Activated CD8-positive, alpha-beta T cell treated with anti-CD3 and anti-CD28 coated beads, Interleukin-2, amount 10 ng/mL, durations not matched to agents 7 days and 5 days (primary cell): ENCODE results near the gene PAGR1. TPM values are rescaled to one million over a fixed set of nuclear protein-coding genes. Genes with fewer than 3 reads are reported as not detected.
"Not testable (repeated sequence)": the region's sequence is repeated elsewhere in the genome, so short reads cannot be mapped to it uniquely, and the experiment has no call there.

ENCODE experiments used
- ATAC-seq: fragments of 150-1000 bp; cut with Tn5 transposase; one replicate; pipeline ENCODE4 v1.10.0; 2021; ENCODE audit warnings: moderate library complexity
- CTCF ChIA-PET: fragments of 350-600 bp; sonication (Branson Sonifier 250); formaldehyde crosslinking; loops from one replicate; lab custom pipeline; 2021; ENCODE audit warnings: antibody characterized with exemption; lab: Charles Lee
- POLR2A ChIA-PET: fragments of 350-600 bp; sonication (Branson Sonifier 250); formaldehyde crosslinking; loops from one replicate; lab custom pipeline; 2021; ENCODE audit warnings: antibody characterized with exemption; lab: Charles Lee
- DNase-seq: peaks from one replicate; pipeline ENCODE4 v3.0.0-alpha.2; 2020
- H3K27ac Mint-ChIP-seq: one replicate; pipeline ENCODE4 v1.8.0; 2021; ENCODE audit warnings: mild to moderate bottlenecking, mixed read lengths
- H3K27me3 Mint-ChIP-seq: one replicate; pipeline ENCODE4 v1.8.0; 2021; ENCODE audit warnings: low read depth, mixed read lengths
- H3K36me3 Mint-ChIP-seq: one replicate; pipeline ENCODE4 v1.8.0; 2021; ENCODE audit warnings: low read depth, mixed read lengths
- H3K4me1 Mint-ChIP-seq: one replicate; pipeline ENCODE4 v1.8.0; 2021; ENCODE audit warnings: low read depth, mixed read lengths
- H3K4me3 Mint-ChIP-seq: one replicate; pipeline ENCODE4 v1.8.0; 2021; ENCODE audit warnings: mild to moderate bottlenecking, mixed read lengths
- H3K9me3 Mint-ChIP-seq: one replicate; pipeline ENCODE4 v1.8.0; 2022; ENCODE audit warnings: mixed read lengths; ENCODE audit not compliant: insufficient read depth
- total RNA-seq, 2 experiments: library from RNA; stranded (reverse); gene quantifications; one replicate each; pipeline ENCODE4 v1.2.3, GENCODE V29; 2021

PAGR1 gene
- total RNA-seq, 2 experiments from 2014 or later: 39.1 TPM

- H3K4me1 Mint-ChIP-seq: peaks cover 20% of the 10 kb centered on the region
- H3K9me3 Mint-ChIP-seq, H3K27ac Mint-ChIP-seq, DNase-seq, H3K36me3 Mint-ChIP-seq, ATAC-seq, H3K4me3 Mint-ChIP-seq: not testable (repeated sequence)
- ChIA-PET CTCF (interaction anchor here (1.8 to 3.2 kb wide), 6 partner anchors 14 to 82 kb away, joined by 4 to 31 read pairs (median 12); no protein-coding TSS in a partner anchor), POLR2A (interaction anchor here (2.9 kb wide), 1 partner anchor 24 kb away, joined by 16 read pairs; the partner anchor contains the start of gene MAZ)
- peaks cover 17% of the 10 kb centered on the region for H3K27me3 Mint-ChIP-seq
Measured at GRCh38 chr16:29783094-29783953, 32.6 kb upstream of the PAGR1 start.

- H3K27me3 Mint-ChIP-seq: peaks cover 13% of the 10 kb centered on the region
- no peak overlapping the region for H3K27ac Mint-ChIP-seq
- no peaks in the 10 kb centered on the region for H3K9me3 Mint-ChIP-seq
- ATAC-seq (peak; percentile 47), DNase-seq (no peak)
- CTCF ChIA-PET: interaction anchor here (0.7 to 3.2 kb wide), 22 partner anchors 9 to 247 kb away, joined by 3 to 31 read pairs (median 7); partner anchors contain the start of genes MAZ, MVP and TLCD3B
- H3K4me1 Mint-ChIP-seq: peaks cover 20% of the 10 kb centered on the region
- POLR2A ChIA-PET: interaction anchor here (2.9 kb wide), 1 partner anchor 23 kb away, joined by 16 read pairs; the partner anchor contains the start of gene MAZ
- H3K4me3 Mint-ChIP-seq: no peak overlapping the region
- peaks cover 2% of the 10 kb centered on the region for H3K36me3 Mint-ChIP-seq
Measured at GRCh38 chr16:29784157-29784556, 31.8 kb upstream of the PAGR1 start.

GRCh38 chr16:29784901-29785500, 31.0 kb upstream of the PAGR1 start:
- peaks cover 2% of the 10 kb centered on the region for H3K36me3 Mint-ChIP-seq
- POLR2A ChIA-PET: interaction anchor here (1.0 to 2.9 kb wide), 3 partner anchors 23 to 42 kb away, joined by 3 to 16 read pairs (median 5); partner anchors contain the start of gene MAZ
- H3K4me1 Mint-ChIP-seq: peaks cover 25% of the 10 kb centered on the region
- peaks cover 10% of the 10 kb centered on the region for H3K27me3 Mint-ChIP-seq
- peak overlapping the region; percentile 47 for H3K4me3 Mint-ChIP-seq
- H3K9me3 Mint-ChIP-seq: no peaks in the 10 kb centered on the region
- CTCF ChIA-PET: interaction anchor here (0.7 to 3.2 kb wide), 33 partner anchors 8 to 246 kb away, joined by 3 to 31 read pairs (median 7); partner anchors contain the start of genes MAZ, MVP, PAGR1 and TLCD3B
- DNase-seq (peak; percentile 83), ATAC-seq (peak; percentile 95)
- no peak overlapping the region for H3K27ac Mint-ChIP-seq

- H3K27me3 Mint-ChIP-seq, ATAC-seq, H3K4me3 Mint-ChIP-seq, H3K27ac Mint-ChIP-seq, DNase-seq, H3K9me3 Mint-ChIP-seq, POLR2A ChIA-PET: not testable (repeated sequence)
- H3K4me1 Mint-ChIP-seq: peaks cover 33% of the 10 kb centered on the region
- CTCF ChIA-PET: interaction anchor here (2.5 kb wide), 1 partner anchor 61 kb away, joined by 9 read pairs; no protein-coding TSS in a partner anchor
- H3K36me3 Mint-ChIP-seq: peaks cover 17% of the 10 kb centered on the region
Measured at GRCh38 chr16:29787155-29787554, 28.8 kb upstream of the PAGR1 start.

- H3K4me3 Mint-ChIP-seq: peak overlapping the region; percentile 100
- no peak for DNase-seq
- POLR2A ChIA-PET: interaction anchor here (0.6 to 6.9 kb wide), 24 partner anchors 9 to 227 kb away, joined by 3 to 89 read pairs (median 6); partner anchors contain the start of genes C16orf54, HIRIP3, INO80E and MAZ
Measured at GRCh38 chr16:29789775-29790182, 26.2 kb upstream of the PAGR1 start.

GRCh38 chr16:29790183-29790948, 25.6 kb upstream of the PAGR1 start, which contains the start of gene KIF22:
Gene KIF22 (plus strand): TSS chr16:29790751. CDS start chr16:29790760, 9 bp downstream.
- ChIA-PET CTCF (interaction anchor here (0.6 to 5.3 kb wide), 25 partner anchors 13 to 252 kb away, joined by 3 to 64 read pairs (median 6); partner anchors contain the start of genes C16orf54, INO80E, MAZ and MVP), POLR2A (interaction anchor here (0.7 to 6.9 kb wide), 23 partner anchors 9 to 227 kb away, joined by 3 to 89 read pairs (median 6); partner anchors contain the start of genes C16orf54, HIRIP3, INO80E and MAZ)
- Mint-ChIP-seq H3K27me3 (no peaks in the 10 kb centered on the region), H3K9me3 (no peaks in the 10 kb centered on the region), H3K27ac (peak within 1 kb of the TSS; percentile 96), H3K36me3 (peaks cover 43% of the 10 kb centered on the region), H3K4me1 (peaks cover 44% of the 10 kb centered on the region), H3K4me3 (peak within 1 kb of the TSS; percentile 100)
- peak; percentile 100 for DNase-seq
- ATAC-seq: peak; percentile 97

More at GRCh38 chr16:29789775-29790182, 26.2 kb upstream of the PAGR1 start:
- Mint-ChIP-seq H3K9me3 (no peaks in the 10 kb centered on the region), H3K36me3 (peaks cover 38% of the 10 kb centered on the region), H3K27ac (peak overlapping the region; percentile 96), H3K4me1 (peaks cover 45% of the 10 kb centered on the region), H3K27me3 (no peaks in the 10 kb centered on the region)
- no peak for ATAC-seq
- CTCF ChIA-PET: interaction anchor here (0.6 to 5.3 kb wide), 25 partner anchors 13 to 253 kb away, joined by 3 to 64 read pairs (median 6); partner anchors contain the start of genes C16orf54, INO80E, MAZ and MVP

- H3K9me3 Mint-ChIP-seq: no peaks in the 10 kb centered on the region
- CTCF ChIA-PET: interaction anchor here (0.9 to 5.3 kb wide), 18 partner anchors 13 to 206 kb away, joined by 3 to 64 read pairs (median 8); partner anchors contain the start of genes C16orf54, INO80E, MAZ and PAGR1
- POLR2A ChIA-PET: interaction anchor here (0.5 to 6.9 kb wide), 17 partner anchors 8 to 226 kb away, joined by 3 to 89 read pairs (median 7); partner anchors contain the start of genes C16orf54, HIRIP3, INO80E and MAZ
- peak overlapping the region; percentile 100 for H3K4me3 Mint-ChIP-seq
- H3K4me1 Mint-ChIP-seq: peaks cover 41% of the 10 kb centered on the region
- peak; percentile 34 for DNase-seq
- H3K27ac Mint-ChIP-seq: peak overlapping the region; percentile 96
- H3K27me3 Mint-ChIP-seq: no peaks in the 10 kb centered on the region
- no peak for ATAC-seq
- peaks cover 50% of the 10 kb centered on the region for H3K36me3 Mint-ChIP-seq
Measured at GRCh38 chr16:29790949-29791844, 24.8 kb upstream of the PAGR1 start.

- Mint-ChIP-seq H3K4me1 (peaks cover 41% of the 10 kb centered on the region), H3K9me3 (no peaks in the 10 kb centered on the region), H3K36me3 (peaks cover 59% of the 10 kb centered on the region), H3K27ac (peak overlapping the region; percentile 96), H3K4me3 (peak overlapping the region; percentile 100), H3K27me3 (no peaks in the 10 kb centered on the region)
- no peak for DNase-seq
- no peak for ATAC-seq
- CTCF ChIA-PET: interaction anchor here (0.9 to 5.3 kb wide), 5 partner anchors 7 to 91 kb away, joined by 3 to 64 read pairs (median 36); partner anchors contain the start of gene PAGR1
- POLR2A ChIA-PET: interaction anchor here (0.5 to 6.9 kb wide), 5 partner anchors 10 to 100 kb away, joined by 3 to 89 read pairs (median 27); partner anchors contain the start of genes C16orf54 and MAZ
Measured at GRCh38 chr16:29791845-29792807, 23.8 kb upstream of the PAGR1 start.

GRCh38 chr16:29793153-29793552, 22.8 kb upstream of the PAGR1 start:
- not testable (repeated sequence) for DNase-seq, H3K9me3 Mint-ChIP-seq, ATAC-seq, H3K27me3 Mint-ChIP-seq
- CTCF ChIA-PET: interaction anchor here (2.0 to 5.3 kb wide), 3 partner anchors 8 to 92 kb away, joined by 9 to 64 read pairs (median 36); no protein-coding TSS in a partner anchor
- POLR2A ChIA-PET: interaction anchor here (1.0 to 6.9 kb wide), 3 partner anchors 9 to 48 kb away, joined by 3 to 89 read pairs (median 57); partner anchors contain the start of gene MAZ
- Mint-ChIP-seq H3K4me1 (peaks cover 41% of the 10 kb centered on the region), H3K27ac (peak overlapping the region; percentile 65), H3K36me3 (peaks cover 68% of the 10 kb centered on the region), H3K4me3 (peak overlapping the region; percentile 100)
